NCI-H82 (cell line): Measurements from ENCODE around the gene PLCB1.
"Not testable (repeated sequence)": the region's sequence is repeated elsewhere in the genome, so short reads cannot be mapped to it uniquely, and the experiment has no call there.

Experiments used
- DNase-seq: peaks from one replicate; lab custom pipeline; 2025; lab: John Stamatoyannopoulos, UW

PLCB1 gene

DNA sequence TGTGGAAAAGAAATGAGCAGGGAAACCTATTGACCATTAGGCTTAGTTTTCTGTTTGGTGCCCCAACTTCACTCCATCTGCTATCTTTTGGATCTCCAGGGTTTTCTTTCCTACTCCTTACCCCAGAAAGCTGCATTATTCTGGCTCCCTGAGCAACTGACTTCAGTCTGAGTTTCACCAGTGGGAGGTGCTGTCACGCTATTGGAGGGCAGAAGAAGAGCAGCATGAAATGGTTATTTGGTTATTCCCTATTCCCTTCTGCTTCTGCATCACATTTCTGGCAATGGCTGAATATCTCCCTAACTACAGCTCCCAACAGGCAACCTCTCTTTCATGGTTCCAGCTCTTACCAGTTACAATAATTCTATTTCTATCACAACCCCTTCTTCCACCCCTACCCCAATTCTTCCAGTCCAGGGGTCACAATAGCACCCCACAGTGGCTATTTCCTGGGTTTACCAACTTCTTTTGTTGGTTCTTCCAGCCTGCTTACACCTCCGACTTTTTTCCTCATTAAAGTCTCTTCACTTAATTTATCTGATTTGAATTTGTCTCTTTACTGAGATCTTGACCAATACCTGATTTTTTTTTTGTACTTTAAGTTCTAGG is 311.5 kb downstream of the PLCB1 start:
- DNase-seq = no peak

DNA sequence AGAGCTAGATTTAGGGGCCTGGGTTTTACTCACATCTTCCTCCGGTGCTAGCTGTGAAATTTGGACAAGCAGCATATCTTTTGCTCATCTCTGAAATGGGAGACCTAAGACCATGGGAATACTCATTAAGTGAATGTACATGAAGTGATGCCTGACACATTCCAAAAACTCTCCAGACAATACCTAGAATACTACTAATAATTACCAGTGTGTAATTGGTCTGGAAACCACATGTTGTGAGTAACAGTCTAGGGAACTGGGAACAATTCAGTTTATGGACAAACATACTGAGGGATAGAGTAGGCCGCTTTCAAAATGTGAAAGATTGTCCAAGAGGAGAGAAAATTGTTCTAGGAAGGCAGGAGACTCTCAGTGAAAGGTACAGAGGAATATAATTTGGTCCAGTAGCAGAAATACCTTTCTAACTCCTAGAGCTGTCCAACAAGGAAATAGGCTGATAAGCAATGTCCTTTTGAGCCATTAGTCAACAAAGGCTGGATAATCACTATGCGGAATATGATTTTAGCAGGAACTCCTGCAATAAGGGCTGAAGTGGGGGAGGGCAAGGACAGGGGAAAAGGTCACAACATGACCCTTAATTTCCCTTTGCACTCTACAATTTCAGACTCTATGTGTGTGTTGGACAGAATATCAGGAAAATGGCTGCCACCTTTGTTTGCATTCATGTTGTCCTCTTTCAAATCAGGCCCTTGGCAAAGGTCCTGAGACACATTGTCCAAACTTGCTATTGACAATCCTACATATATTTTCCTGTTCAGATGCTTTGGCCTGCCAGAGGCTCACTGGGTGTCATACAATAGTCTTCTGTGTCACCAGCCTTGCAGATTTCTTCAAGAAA is 315.4 kb downstream of the PLCB1 start:
- DNase-seq = no peak

DNA sequence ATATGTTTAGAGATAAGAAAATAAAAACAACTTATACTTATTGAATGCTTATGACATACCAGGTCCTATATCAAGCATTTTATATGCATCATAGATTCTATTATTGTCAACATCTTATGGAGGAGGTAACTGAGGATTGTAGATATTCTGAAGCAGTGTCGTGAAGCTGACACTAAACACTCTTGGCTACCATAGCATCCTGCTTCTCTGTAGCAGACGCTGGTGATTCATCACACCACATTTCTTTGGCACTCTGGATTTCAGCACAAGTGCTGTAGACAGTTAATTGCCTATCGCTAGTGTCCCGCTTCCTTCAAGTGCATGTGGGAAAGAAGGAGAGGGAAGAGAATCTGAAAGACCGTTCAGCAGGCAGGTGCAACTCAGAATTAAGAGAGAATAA is 317.1 kb downstream of the PLCB1 start:
- DNase-seq = no peak

DNA sequence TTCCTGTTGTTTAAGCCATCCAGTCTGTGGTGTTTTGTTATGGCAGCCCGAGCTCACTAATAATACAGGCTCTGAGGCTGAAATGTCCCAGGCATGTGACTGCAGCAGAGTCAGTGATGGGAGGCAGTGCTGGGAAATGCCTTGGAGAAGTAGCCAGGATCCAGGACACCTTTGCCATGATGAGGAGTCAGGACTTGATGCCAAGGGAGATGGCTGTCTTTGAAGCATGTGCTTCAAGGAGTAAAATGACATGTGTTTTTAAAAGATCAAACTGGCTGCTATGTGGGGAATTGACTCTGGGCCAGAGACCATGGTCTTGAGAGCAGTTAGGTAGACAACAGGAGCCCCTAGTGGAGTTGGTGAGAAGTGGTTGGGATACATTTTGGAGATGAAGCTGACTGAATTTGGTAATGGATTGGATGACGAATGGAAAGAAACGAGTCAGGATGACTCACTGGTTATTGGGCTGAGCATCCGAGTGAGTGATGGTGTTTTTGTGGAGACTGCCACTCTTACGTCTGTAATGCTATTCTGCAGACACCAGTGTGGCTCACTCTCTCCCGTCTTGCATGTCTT is 322.2 kb downstream of the PLCB1 start:
- peak; percentile 48 for DNase-seq

DNA sequence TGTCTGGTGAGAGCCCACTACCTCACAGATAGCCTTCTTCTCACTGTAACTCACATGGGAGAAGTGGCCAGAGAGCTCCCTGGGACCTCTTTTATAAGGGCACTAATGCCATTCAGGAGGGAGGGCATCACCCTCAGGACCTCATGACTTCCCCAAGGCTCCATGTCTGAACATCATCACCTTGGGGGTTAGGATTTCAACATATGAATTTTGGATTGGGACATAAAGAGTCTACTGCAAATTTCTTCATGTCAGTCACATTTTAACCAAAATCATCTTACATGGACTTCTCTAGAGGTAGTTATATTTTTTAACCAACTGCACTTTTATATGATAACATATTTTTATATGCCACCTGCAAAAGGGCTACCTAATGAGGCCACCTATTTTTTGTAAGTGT is 324.7 kb downstream of the PLCB1 start:
- DNase-seq = no peak

DNA sequence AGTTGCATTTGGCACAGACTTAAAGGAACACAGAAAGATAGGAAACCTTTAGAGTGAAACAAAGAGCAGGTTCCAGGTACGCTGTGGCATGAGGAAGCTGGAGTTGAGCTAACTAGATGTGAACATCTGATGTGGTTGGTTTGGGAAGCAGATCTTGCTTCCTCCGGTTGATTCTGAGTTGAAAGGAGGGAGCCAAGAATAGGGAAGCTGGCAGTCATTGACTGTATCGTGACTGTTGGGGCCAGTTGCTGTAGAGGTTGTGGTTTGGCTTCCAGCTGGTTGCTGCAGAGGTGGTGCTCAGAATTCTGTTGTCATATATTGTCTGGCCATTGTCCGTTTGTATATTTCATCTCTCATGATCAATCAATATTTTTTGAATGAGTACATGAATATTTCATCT is 325.9 kb downstream of the PLCB1 start:
- no peak for DNase-seq

DNA sequence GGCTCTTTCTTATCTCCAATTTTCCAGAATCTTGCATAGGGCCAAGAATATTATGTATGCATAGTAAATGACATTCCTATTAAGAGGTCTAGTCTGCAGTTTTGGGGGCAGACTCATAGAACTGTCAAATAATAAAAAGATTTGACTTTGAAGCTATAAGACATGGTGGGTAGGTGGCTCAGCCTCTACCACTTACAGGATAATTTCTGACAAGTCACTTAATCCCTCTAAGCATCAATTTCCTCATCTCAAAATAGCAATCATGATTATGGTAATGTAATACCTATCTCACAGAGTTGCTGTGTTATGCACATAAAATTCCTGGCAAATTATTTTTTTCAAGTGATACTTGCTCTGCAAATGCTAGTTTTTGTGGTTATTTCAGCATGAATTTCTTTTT is 329.1 kb downstream of the PLCB1 start:
- no peak for DNase-seq

DNA sequence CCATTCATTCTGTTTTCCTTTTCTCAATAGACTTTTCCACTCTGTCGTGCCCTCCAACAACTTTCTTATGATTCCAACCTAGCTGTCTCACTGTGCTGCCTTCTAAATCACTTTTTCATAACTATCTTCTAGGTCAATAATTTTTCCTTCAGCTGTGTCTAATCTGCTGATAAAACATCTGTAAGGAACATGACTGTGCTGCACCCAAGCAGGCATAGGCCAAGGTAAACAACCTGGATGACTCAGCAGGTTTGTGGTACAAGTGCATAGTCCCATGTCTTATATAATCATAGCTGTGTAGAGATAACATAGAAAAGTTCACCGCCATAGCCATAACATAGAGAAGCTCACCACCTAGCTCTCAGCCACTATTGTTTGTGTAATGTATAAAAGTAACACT is 332.3 kb downstream of the PLCB1 start:
- DNase-seq = no peak

DNA sequence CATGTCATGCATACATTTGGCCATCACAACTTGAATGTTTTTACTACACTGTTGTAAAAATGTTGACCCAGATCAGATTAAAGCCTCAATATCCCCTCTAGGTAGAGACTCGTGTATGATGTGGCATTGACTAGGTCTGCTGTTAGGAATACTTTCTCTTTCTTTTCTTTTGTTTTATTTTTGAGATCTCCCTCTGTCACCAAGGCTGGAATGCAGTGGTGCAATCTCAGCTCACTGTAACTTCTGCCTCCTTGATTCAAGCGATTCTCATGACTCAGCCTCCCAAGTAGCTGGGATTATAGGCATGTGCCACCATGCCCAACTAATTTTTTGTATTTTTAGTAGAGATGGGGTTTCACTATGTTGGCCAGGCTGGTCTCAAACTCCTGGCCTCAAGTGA is 334.7 kb downstream of the PLCB1 start:
- not testable (repeated sequence) for DNase-seq

DNA sequence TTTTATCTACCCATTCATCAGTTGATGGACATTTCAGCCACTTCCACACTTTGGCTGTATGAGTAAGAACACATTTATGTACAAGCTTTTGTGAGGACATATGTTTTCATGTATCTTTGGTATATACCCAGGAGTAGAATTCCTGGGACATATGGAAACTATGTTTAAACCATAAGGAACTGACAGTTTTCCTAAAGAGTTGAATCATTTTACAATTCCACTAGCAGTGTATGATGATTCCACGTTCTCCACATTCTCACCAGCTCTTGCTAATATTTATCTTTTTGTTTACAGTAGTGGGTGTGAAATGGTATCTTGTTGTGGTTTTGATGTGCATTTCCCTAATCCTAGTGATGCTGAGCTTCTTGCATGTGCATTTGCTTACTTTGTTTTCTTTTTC is 338.1 kb downstream of the PLCB1 start:
- DNase-seq = no peak

DNA sequence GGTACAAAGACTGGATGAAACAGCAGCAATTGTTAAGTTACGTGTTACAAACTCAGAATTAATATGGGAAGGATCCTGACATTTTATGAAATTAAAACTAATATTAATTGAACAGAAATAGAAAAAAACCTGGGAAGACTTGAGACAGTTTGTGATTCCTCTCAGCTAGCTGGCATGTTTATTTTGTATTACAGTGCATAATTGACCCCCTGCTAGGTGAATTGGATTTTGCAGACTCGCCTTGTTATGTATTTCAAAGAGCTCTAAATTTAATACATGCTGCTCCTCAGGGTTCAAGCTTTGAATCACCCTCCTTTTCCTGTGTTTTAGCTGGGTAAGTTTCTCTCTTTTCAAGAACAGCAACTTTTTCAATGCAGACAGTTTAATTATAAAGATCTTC is 339.4 kb downstream of the PLCB1 start:
- DNase-seq = no peak

DNA sequence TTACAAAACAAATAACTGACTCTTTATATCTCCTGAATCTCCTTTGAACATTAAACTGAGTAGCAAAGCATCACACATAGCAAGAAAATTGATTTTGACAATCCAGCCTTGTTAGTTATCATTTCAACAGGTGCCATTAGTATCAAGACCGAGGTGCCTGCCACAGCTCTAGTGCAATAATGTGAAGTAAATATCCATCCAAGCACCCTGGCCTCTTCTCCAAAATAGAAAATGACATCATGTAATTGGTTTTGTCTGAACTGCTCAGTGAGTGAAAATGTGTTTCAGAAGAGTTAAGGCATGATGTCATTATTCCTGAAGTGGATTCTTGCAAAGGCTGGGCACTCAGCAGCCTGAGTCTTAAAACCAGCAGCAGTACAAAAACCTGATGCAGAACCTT is 341.4 kb downstream of the PLCB1 start:
- no peak for DNase-seq

DNA sequence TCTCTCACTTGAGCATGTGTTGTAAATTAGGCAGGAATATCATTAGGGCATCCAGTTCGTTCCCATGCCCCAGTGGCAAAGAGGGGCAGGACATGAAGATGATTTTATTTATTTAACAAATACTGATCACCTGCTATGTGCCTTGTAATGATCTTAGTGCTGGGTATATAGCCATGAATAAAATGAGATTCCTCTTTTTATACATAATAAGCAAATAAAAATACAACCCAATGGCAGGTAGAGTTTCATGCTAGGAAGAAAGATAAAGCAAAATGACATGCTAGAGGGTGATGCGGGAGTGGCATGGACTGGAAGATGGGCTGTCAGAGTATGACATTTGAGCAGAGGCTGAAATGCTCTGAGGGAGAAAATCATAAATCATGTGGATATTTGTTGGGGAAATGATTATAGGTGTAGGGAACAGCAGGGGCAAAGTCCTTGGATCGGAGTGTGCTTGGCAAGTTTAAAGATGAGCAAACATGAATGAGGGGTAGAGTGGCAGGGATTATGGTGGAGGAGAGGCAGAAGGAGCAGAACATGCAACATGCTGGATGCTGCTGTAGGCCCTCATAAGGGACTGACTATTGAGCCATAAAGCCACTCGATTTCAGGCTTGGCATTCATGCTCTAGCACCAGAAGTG is 342.1 kb downstream of the PLCB1 start:
- no peak for DNase-seq

DNA sequence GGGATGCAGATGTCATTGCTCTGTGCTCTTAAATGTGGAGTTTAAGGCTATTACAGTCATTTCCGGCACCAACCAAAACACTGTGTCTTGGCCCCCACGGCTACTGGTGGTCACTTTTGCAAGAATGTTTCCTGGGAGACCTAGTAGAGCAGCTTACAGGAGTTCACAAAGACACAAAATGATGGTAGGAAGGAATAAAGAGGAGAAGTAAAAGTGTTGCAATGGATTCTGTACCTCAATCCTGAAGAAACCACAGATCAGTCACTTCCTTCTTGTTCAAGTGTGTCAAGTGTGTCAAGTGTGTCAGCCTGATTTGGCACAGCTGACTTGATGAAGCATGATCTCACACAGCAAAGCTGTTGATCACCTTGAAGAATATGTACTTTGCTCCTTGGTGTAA is 344.0 kb downstream of the PLCB1 start:
- DNase-seq = no peak

DNA sequence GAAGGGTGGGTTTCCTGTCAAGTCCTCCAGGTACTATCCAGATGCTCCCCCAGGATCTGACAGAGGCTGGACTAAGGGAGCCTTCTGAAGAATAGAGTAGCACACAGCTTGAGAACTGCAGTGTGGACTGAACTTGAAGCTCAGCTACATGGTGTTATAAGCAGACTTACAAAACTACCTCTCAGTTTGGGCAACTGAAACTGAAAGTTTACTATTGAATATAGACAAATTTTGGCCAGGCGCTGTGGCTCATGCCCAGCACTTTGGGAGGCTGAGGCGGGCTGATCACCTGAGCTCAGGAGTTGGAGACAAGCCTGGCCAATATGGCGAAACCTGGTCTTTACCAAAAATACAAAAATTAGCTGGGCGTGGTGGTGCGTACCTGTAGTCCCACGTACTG is 348.5 kb downstream of the PLCB1 start:
- no peak for DNase-seq

DNA sequence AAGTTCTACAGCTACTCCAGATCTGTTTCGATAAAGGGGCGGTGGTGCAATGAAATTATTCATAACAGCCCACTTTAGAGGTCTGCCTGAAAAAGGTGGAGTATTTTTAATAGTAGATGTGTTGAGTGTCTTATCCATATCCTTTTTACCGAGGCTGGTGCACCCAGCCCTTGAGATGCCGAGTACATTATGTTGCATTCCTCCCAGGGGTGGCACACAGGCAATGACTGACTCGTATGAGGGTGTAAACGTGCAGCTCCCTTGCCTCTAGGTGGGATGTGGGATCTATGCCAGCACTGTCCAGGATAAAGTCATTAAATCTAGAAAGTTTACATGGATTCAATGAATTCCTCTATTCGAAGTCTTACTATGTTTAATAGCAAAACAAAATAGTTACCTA is 355.6 kb downstream of the PLCB1 start:
- DNase-seq = no peak

DNA sequence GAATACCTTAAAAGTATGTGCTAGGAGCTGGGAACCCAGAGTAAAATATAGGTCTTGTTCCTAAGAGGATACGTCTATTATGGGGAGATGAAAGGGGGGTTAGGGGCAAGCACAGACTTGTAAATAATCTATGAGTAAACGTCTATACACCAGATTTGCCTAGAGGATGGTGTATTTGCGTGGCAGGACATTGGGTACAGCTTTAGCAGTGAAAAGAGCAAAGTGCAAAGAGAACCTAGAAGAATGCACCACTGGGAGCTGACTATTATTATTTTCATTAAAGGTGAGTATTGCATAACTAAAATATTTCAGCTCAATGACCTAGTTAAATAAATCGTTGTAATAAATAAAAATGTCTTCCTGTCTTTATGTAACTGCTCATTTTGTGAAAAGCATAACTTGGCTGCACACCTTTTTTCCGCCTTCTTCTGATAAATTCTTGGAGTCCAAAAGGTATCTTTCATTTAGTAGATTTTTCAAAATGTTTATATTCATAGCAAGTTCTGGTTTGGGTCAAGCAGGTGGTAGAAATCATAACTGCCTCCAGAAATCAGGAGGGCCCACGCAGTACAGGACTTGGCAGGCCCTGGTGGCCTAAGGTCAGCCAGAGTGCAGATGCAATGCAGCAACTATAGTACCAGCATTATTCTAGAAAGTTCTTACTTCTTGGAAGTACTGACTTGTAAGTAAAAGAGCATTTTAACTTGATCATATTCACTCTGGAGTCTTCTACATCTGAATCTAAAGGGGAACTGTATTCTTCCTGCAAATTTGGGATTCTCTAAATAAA is 357.2 kb downstream of the PLCB1 start:
- DNase-seq = no peak

DNA sequence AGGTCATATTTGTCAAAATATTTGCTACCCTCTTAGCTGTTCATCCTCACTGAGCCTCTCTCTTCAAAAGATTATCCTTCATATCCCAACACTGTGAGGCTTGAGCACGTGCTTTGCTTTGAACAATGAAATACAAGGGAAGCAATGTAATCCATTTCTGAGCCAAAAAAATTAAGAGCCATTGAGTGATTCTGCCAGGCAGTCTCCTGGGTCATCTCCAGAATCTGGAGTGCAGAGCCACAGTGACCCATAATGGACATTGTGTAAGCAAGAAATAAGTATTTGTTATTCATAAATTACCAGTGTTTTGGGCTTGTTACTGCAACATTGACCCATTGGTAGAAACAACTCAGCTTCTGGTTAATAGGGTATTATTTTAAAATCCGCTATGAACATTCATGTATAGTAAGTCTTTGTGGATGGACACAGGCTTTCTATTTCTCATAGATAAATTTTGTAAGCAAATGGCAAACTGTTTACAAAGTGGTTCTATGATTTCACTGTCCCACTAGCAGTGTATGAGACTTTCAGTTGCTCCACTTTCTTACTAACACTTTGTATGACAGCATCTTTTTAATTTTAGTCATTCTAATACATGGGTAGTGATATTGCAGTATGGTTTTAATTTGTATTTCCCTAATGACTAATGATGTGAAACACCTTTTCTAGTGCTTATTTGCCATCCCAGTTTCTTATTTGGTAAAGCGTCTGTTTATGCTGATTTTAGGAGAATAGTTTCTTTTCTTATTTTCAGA is 358.2 kb downstream of the PLCB1 start:
- no peak for DNase-seq

DNA sequence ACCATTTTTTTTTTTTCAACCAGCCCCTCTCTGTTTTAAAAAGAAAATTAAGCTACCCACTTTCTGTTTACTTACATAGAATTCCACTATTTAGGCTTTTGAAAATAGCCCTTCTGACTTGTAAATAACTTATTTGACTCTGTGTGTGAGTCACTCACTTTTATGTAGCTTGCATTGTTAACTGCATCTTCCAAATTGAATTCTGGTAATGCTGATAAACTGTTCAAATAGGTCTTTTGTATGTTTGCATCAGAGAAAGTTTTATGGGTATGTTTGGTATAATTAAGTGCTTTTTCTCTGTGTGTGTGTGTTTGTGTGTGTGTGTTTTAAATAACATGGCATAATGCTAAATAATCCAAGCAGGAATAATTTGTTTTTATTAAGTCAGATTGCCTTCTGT is 360.1 kb downstream of the PLCB1 start:
- DNase-seq = no peak

DNA sequence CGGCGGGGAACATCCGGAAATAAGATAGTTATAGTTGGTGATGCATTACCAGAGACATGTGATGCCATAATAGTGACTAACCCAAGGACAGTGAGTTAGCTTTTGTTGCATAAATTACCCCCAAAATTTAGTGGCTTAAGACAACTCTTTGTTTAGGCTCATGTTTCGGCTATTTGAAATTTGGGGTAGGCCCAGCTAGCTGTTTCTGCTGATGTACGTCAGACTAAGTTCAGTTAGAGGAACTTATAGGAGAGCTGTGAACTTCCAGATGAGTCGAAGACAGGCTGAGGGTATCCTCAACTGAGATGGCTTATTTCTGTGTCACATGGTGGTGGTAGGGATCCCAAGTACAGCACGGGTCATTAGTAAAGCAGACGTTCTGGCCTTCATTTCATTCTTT is 366.5 kb downstream of the PLCB1 start:
- no peak for DNase-seq

DNA sequence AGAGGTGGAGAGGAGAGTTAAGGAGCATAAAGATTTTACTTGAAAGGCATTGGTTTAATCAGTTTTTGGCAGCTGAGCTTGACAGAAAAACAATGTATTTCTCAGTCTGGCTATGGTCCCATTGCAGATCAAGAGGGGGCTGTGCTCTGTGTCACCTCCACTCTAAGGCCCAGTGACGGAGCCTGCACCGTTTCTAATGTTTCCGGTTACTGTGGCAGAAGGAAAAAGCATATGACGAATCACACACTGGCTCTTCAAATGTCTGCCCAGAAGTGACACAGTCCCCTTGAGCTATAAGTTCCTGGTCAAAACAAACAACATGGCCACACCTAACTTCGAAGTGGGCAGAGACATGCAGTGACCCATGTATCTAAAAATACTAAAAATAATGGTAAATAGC is 372.0 kb downstream of the PLCB1 start:
- DNase-seq = no peak
